ENCODE data around the gene ADCY6.

The ADCY6 gene

DNA sequence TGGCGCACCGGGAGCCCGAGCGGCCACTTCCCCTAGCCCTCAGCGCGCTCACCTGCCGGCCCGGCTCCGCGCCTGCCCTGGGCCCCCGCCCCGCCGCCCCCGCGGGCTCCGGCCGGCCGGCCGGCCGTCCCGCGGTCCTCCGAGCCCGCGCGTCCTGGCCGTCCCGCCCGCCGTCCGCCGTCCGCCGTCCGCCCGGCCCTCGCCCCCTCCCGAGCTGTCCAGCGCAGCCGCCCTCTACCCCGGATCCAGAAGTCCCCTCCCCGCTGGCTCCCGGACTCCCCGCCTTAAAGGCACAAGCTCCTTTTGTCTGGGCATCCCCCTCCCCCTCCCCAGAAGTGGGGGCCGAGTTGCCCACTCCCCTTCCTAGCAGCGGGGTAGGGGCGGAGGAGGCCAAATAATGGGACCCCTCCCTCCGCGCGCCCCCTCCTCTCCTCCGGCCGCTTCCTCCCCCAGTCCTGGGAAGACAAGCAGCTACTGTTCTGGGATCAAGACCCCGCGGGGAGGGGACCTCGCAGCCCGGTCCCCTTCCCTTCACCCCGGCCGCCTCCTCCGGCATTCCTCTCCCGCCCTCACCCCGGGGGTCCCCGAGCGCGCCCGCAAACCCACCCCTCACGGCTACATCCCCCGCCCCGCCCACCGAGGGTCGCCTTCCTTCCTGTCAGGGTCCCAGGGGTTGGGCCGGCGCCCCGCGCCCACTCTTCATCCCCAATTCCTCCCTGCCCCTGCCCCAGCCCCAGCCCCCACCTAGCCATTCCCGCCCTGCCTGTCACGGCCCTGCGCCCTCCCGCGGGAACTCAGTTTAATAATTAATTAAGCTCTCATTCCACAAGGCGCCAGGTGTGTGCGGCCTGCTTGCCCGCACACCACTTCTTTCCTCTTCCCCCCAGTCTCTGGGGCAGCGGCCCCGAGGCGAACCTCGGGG, at the start of gene ADCY6:
Gene ADCY6, minus strand, starts transcription at position 236 of the 922 bp plus-strand sequence. CDS start 5,655 bp downstream, outside the sequence.
- DNase-seq, result peak; percentile 19

DNA sequence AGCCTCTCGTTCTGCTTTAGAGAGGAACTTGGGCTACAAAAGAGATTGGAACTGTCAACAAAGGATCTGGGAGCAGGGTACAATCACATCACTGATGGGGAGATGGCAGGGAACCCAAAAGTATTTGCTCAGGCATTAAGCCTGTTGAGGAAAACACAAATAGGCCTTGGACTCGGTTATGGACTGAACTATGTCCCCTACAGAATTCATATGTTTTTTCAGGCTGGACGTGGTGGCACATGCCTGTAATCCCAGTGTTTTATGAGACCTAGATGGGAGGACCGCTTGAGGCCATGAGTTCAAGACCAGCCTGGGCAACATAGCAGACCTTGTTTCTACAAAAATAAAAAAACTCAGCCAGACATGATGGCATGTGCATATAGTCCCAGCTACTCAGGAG, 49.2 kb upstream of the ADCY6 start:
- DNase-seq, result no peak

DNA sequence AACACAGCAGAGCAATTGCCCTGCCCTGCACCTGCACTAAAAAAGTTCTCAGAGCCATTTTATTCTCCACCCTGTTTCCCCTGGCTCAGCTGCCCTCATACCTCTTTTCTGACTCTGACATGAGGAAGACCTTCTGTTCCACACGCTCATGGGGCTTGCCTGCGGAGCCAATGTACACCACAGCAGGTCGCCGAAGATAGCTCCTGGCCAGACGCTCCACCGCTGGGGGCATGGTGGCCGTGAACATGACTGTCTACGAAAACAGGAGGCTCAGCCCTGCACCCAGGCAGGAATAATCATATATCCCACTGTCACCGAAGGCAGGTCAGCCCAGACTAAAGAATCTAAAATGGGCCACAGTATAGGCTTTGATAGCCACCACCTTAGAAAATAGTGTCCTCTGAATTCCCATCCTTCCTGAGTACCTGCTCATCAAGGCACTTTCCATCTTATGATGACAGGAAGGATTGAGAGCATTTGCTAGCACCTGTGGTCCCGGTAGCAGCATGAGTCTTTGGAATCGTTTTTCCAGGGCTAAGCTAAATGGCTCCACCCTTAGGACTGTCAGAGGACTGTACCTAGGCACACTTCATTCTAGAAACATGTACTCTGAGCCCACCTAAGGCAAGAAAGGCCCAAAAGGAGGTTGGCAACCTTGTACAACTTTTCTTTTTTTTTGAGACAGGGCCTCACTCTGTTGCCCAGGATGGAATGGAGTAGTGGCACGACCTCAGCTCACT, 43.6 kb upstream of the ADCY6 start:
- DNase-seq, result no peak

DNA sequence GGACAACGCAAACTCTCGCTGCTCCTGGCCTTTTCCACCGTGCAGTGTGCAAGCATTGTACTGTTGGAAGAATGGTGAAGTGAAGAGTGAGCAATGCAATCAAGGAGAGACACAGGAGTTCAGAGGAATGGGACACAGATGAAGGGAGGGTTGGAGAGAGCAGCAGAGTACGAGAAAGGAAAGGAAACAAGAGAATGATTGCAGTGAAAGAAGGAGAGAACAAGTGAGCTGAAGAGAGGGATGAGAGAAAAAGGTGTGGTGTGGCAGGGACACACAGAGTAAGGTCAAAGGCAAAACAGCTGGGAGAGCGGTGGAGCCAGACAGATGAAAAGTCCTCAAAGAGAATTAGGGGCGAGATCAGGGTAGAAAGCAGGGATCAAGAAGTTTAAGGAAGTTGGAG, 42.4 kb upstream of the ADCY6 start:
- DNase-seq, result no peak

DNA sequence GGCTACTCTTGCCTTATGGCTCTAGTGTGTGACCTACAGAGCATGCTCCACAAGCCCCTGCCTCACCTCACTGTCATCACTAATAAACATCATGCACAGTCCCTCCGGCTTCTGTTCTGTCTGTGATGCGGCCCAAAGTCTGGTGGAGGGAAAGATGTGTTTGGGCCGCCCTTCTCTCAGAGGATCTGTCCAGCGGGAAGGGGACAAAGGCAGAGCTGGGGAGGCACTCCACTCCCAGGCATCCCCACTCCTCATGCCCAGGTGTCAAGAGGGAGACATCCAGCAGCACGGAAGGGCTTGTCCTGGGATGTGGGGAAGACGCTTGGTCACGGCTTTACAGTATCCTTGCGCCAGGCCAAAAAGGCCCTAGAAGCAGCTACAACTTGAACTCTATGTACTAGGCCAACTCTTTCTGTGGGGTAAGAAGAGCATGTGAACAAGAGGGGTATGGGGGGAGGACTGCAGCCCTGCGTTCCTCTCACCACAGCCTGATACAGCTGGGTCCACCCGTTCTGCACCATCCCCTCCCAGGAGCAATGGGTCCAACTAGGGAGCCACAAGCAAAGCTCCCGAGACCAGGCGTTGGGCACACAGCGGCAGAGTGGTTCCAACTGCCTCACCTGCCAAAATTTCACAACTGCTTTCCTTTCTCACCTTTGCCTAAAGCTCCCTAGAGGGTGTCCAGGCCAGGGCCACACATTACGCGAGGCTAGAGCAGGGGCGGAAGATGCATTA, 40.1 kb upstream of the ADCY6 start:
- no peak for DNase-seq

DNA sequence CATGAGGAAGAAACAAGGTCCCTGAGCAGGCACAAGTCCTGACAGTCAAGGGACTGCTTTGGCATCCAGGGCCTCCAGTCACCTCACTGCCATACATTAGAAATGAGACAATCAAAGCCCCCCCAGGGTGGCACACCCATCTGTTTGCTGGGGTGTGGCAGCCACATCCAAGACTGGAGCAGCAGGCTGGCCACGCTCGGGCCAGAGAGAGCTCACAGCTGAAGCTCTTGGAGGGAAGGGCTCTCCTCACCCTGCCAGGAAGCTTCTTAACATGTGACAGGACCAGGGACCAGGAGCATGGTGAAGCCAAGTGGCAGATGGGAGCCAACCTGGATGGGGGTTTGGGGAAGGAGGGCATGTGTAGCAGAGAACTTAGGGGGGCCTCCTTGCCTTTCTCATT, 39.4 kb upstream of the ADCY6 start:
- DNase-seq, result no peak

DNA sequence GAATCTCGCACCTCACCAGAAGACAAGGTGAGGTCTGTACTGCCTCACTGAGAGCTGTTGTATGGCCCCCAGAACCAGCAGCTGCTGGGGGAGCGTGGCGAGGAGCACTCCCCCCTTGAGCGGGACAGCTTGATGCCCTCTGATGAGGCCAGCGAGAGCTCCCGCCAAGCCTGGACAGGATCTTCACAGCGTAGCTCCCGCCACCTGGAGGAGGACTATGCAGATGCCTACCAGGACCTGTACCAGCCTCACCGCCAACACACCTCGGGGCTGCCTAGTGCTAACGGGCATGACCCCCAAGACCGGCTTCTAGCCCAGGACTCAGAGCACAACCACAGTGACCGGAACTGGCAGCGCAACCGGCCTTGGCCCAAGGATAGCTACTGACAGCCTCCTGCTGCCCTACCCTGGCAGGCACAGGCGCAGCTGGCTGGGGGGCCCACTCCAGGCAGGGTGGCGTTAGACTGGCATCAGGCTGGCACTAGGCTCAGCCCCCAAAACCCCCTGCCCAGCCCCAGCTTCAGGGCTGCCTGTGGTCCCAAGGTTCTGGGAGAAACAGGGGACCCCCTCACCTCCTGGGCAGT, 38.7 kb upstream of the ADCY6 start:
- no peak for DNase-seq

DNA sequence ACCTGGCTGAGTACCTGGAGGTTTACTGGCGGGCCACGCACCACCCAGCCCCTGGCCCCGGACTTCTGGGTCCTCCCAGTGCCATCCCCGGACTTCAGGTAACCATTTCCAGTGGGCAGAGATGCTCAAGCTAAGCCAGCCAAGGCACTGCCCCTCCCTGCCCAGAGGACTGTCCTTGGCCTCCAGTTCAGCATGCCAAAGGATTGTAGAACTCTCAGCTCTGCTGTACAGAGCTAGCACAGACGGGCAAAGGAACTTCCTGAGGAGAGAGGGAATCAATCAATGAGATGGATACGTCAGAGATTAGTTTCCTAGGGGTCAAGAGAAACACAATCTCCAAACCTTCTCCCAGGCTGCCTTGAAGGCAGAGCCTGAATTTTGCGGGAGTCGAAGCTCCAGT, 38.1 kb upstream of the ADCY6 start:
- no peak for DNase-seq

DNA sequence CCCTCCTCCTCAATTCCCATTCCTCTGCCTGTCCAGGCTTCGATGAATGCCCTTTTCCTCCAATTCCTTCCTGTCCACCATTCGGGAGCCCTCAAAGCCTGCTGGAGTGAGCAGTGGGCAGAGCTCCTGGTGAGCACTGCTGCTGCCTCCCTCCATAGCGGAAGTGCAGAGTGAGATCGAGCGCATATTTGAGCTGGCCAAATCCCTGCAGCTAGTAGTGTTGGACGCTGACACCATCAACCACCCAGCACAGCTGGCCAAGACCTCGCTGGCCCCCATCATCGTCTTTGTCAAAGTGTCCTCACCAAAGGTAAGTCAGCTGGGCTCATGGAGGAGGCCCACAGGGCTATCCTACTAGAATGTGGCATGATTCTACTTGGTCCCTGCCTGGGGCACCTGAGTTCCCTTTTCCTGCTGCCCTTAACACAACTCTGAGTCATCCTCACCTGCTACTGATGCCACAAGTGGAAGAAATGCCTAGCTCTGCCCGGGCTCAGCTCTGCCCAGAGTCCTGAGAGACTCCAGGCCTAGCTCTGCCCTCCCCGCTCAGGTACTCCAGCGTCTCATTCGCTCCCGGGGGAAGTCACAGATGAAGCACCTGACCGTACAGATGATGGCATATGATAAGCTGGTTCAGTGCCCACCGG, 37.4 kb upstream of the ADCY6 start:
- no peak for DNase-seq

DNA sequence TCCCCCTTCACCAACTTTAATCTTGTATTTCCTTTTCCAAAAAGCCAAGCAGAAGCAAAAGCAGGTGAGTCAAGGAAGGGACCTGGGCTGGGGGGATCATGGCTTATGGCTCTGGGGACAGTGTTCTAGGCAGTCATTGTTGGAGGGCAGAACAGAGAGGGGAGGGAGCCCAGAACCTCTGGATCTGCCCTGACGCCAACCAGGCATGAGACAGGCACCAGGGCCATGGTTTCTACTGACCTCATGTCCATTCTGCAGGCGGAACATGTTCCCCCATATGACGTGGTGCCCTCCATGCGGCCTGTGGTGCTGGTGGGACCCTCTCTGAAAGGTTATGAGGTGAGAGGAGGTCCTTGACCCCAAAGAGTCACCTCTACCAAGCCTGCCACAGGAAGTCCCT, 36.0 kb upstream of the ADCY6 start:
- DNase-seq, result no peak

DNA sequence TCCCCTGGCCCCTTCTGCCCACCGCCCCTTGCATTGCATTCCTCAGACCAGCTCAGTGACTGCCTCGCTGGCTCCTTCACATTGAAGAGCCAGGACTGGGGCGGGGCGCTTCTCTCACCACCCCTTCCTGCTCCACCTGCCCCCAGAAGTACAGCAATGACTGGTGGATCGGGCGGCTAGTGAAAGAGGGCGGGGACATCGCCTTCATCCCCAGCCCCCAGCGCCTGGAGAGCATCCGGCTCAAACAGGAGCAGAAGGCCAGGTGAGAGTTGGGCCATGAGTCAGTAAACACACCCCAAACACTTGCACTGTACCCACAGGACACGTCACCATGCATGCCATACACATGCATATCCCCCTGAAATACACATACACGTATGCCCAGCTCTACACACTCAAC, 35.2 kb upstream of the ADCY6 start:
- DNase-seq, result no peak

DNA sequence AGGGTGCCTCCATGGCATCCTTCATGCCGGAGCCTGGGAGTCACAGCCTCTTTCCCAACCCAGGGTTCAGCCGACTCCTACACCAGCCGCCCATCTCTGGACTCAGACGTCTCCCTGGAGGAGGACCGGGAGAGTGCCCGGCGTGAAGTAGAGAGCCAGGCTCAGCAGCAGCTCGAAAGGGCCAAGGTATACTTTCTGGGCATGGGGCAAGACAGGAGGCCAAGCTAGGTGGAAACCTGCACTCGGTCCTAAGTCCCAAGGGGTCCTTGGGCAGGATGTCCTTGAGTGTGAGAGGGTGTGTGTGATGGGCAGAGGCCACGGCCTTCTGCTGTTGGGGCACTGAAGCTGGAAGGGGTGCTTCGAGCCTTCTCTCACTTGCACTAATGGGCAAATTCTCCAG, 34.4 kb upstream of the ADCY6 start:
- DNase-seq, result no peak

DNA sequence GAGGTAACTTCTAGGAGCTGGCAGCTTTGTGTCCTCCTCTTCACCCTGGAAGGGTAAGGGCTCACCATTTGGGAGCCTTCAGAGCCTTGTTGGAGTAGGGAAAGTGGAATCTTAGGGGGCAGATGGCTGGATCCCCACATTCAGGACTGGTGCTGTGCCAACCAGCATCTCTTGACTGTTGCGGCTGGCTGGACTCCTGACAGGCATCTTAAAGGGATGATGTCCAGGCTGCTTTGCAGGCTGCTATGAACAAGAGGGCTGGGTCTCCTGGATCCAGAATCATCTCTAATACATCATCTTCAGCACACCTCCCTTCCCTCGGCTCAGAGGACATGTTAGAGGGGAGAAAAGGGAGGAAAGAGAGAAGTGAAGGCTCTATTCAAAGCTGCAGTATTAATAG, 33.8 kb upstream of the ADCY6 start:
- DNase-seq, result no peak

DNA sequence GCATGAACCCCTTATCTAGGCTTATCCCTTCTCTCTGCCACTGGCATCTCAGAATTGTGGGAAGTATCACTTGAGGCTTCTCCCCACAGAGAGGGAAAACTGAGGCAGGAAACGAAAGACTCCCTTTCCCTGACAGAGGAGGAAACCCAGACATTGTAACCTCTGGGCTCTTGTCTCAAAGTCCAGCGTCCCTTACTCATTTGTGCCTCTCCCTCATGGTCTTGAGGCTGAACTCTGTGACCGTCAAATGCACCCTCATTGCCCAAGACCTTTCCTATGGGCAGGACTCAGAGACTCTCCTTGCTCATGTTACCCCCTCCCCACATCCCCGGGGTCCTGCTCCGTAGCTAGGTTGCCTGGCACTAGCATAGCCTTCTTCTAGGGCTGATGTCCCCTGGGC, 33.2 kb upstream of the ADCY6 start:
- no peak for DNase-seq

DNA sequence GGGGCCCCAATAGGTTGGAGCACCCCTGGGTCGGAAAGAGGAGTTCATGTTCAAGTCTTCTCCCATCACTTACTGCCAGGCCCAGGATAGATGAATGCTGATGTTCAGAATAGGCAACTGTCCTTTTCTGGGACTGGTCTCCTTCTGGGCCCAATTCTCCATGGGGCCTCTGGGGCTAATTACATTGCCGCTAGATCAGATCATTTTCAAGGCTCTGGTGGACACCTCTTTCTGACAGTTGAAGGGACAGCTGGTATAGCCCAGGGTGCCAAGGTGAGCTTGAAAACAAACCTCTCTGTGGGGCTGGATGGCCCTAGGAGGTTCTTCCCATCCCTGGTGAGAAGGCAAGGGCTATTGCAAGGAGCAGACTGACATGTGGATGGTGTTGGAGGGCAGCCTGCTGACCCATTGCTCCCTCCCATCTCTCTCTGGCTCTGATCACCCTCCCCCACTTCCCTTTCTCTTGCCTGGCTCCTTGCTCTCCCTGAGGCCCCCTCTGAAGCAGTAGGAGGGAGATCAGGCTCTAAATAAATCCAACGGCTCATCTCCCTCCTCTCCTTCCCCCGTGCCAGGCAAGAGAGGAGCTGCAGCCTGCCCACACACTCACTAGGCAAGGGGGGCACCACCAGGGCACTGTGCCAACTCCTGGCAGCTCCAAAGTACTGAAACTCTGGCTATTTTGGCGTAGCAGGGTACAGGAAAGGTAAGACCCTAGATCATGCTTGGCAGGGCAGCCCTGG, 31.3 kb upstream of the ADCY6 start:
- DNase-seq, result no peak

DNA sequence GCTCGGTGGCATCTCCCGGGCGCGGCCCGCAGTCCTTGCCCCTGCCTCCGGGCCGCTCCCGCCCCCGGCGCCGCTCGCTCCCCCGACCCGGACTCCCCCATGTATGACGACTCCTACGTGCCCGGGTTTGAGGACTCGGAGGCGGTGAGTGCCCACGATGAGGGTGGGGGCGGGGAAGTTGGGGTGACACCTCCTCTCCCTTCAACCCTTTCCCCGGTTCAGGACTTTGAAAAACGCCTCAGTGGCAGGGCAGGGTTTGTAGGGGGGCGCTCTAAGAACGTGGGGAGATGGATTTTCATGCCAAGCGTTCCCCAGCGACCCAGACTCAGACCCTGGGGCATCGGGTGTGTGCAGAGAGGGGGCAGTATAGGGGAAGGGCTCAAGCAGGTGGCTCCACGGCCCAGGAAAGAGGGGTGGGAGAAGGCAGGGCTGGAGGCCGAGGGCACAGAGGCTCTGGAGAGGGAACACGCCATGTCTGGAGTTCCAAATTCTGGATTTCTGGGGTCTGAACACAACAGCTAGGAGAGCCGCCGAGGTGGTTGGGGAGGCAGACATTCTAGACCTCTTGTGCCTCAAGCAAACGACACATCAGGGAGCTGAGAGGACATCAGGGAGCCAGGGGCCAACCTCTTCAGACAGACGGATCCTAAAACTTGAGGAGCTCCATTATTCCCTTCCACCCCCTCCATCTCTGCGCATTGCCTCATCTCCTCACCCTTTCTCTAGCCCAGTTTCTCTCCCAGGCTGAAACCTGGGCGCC, 30.1 kb upstream of the ADCY6 start:
- DNase-seq, result no peak

DNA sequence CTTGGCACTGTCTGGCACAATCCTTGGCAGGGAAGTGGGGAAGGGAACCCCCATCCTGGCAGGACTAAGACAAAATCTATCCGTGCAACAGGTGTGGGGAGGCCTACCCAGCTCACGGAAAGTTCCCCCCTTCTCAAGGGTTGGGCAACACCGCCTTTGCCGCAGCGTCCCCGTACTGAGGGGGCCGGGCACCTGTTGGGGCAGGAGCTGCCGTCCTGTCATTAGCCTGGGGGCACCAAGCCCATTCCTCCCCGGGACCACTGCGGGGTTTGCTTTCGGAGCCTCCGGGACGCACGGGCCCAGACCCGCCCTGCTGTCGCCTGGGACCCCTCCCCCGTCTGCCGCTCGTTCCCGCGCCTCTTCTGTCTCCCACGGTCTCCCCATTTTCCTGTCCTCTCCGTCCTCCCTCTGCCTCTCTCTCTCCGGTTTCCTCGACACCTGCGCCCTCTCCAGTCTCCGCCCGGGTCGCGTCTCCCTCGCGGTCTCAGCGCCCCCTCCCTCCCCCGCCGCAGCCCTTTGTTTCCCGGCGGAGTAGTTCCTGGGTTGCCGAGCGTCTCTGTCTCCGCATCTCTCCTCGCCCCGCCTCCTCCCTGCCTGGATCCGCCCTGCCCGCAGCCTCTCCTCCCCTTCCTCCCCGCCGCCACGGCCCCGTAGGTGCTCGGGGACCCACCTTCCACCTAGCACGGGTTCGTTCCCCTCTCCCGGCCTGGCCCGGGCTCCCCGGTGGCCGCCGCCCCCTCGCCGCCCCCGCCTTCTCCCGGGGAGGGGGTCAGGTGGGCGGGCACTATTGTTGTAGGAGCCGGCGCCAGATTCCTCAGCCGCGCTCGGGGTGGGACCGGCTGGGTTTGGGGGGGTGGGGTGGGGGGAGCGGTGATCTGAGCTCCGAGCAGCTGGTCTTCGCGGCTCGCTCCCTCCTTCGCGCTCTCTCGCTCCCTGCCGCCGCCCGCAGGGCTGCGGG, 29.3 kb upstream of the ADCY6 start, which contains the start of gene CACNB3:
Gene CACNB3, plus strand, starts transcription at position 624 of the 958 bp plus-strand sequence. CDS start 434 bp downstream, outside the sequence.
- DNase-seq, result peak; percentile 66

DNA sequence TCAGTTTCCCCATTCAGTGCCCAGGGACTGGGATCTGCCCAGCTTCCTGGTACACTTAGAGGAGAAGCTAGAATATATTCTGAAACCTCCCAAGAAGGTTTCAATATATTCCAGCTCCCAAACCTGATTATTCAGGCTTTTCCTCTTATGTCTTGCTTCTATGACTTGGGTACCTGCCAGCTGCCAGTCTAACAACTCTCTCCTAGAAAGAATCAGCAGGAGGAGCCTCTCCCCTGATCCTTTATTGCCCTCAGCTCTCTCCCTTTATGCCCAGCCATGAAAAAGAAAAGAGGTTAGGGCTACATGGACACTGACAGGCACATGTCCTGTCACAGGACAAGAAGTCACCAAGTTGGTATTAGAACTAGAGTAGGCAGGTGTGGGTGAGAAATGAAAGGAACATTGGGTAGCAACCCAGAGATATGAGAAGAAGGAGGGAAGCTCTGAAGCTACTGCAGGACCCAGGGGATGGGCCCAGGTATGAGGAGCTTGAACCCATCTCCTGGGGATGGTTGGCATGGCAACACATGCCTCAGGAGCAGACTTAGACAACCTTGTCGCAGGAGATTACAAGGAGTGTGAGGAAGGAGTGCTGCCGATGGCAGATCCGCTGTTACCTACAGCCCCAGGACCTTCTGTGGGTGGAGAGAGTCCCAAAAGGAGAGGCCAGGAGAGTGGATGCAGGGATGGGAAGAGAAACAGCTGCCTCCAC, 27.4 kb upstream of the ADCY6 start:
- no peak for DNase-seq

Measured in NCI-H1105 (cell line).